NCI-H82 treated with DMSO at 0.1 percent for 48 hours (cell line): ENCODE measurements around the gene AUTS2.

ENCODE experiments used
- DNase-seq: peaks from one replicate; lab custom pipeline; 2025; ENCODE audit not compliant: unreplicated experiment; lab: John Stamatoyannopoulos, UW

The AUTS2 gene

GRCh38 chr7:70098133-70098561, 499.9 kb downstream of the AUTS2 start:
- DNase-seq, result no peak

DNA sequence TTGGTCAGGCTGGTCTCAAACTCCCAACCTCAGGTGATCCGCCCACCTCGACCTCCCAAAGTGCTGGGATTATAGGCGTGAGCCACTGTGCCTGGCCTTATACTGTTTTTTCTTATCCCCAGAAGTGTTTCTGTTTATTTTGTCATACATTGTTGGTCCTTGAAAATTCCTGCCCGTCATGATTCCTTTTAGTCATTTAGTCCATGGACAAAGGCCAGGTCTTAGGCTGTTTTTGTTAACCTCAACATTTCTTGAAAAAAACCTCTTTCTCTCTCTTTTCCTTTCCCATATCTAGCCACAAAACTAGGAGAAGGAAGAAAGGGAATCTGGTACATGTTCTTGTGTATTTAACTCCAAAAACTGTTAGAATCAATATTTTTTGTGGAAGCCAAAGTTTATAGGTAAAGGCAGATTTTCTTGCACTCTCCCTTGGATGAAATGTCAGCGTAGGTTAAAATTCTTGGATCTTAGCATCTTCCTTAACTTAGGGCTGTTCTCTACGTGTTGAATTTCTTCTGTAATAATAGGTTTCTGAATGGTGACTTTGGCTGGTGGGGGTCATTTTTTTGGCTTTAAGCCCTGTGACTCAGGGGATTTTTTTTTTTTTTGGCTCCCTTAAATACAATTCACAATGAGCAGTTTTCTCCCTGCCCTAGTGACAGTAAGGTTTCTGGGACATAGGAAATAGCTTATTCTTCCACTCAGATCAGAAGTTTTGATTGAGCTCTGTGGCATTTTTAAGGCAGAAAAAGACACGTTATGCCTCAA, 500.8 kb downstream of the AUTS2 start:
- DNase-seq, result no peak

GRCh38 chr7:70104243-70104642, 506.0 kb downstream of the AUTS2 start:
- DNase-seq, result no peak

- DNase-seq, result no peak
These were observed 514.8 kb downstream of the AUTS2 start for GRCh38 chr7:70113078-70113477.

GRCh38 chr7:70113536-70113935, 515.3 kb downstream of the AUTS2 start:
- no peak for DNase-seq

- no peak for DNase-seq
These were observed 516.5 kb downstream of the AUTS2 start for GRCh38 chr7:70114806-70115205.

DNA sequence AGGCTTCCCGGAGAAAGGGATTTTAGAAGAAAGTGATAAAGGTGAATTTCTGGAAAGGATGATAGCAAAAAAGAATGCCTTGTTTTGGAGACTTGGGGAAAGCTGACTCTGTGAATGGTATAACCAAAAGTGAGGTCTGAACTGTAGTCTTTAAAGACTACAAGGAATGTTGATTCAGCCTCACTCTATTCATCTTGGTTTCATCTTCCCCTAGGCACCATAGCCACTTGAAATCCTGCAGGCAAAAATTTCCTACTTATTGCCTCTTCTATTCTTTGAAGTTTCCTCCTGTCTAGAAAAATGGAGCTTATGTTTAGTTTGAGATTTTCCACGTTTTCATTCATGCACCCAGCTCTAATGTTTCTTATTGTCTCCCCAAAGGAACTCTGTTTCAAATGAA, 518.0 kb downstream of the AUTS2 start:
- DNase-seq, result no peak

DNA sequence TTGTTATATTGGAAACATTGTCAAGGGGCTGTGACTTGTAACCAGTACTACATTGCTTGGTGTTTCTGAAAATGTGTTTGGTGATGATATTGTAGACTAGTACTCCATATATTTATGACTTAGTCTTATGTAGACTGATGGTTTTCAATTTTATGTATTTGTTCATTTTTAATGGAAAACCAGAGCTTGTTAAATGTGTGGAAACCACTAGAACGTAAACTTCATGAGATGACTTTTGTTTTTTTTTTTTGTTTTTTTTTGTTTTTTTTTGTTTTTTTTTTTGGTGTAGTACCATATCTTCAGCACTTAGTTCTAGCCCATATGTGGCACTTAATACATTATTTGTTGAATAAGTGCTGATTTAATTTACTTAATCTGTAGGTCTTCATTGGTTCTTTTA, 518.6 kb downstream of the AUTS2 start:
- no peak for DNase-seq

DNA sequence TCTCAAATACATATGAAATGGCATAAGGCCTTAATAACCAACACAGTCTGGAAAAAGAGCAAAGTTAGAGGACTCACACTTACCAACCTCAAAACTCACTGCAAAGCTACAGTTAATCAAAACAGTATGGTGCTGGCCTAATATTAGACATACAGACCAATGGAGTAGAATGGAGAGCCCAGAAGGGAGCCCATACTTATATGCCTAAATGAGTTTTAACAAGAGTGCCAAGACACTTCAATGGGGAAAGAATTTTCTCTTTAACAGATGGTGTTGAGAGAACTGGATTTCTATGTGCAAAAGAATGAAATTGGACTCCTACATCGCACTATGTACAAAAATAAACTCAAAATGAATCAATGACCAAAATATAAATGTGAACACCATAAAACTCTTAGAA, 522.6 kb downstream of the AUTS2 start:
- no peak for DNase-seq

GRCh38 chr7:70131817-70132216, 533.5 kb downstream of the AUTS2 start:
- no peak for DNase-seq

- DNase-seq, result no peak
These were observed 534.1 kb downstream of the AUTS2 start for GRCh38 chr7:70132226-70132851.

- DNase-seq, result no peak
These were observed 534.8 kb downstream of the AUTS2 start for GRCh38 chr7:70132852-70133690.

- DNase-seq, result no peak
These were observed 535.9 kb downstream of the AUTS2 start for GRCh38 chr7:70134029-70134770.

GRCh38 chr7:70135656-70136055, 537.4 kb downstream of the AUTS2 start:
- DNase-seq, result no peak

- no peak for DNase-seq
These were observed 538.9 kb downstream of the AUTS2 start for GRCh38 chr7:70137126-70137525.

DNA sequence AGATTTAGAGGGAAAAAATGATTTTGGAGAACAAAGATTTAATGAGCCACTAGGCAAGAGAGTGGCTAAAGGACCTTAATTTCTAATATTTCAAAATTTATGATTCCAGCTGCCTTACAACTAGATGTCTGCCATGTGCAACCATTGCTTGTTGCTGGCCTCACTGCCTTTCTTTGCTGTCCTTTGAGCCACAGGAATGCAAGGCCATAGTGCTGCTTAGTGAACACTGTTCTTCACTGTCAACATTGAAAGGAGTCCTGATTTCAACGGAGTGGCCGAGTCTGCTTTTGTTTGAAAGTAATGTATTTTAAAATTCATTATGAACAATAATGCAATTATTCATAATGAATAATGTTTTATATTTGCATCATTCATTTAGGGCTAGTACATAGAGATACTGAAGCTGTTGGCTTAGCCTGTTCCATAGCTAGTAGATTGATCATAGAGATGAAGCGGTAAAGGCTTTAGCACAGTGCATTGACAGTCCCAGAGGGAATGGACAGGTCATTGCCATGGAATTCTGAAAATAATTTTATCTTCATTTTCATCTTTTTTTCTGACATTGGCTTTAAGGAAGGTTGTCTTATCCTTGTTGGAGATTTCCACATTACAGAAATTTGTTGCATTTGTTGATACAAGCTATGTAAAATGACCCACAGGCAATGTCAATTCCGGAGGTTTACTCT, 544.1 kb downstream of the AUTS2 start:
- DNase-seq, result no peak

GRCh38 chr7:70143075-70144044, 545.1 kb downstream of the AUTS2 start:
- DNase-seq, result peak; percentile 23

- DNase-seq, result no peak
These were observed 550.7 kb downstream of the AUTS2 start for GRCh38 chr7:70148997-70149396.

GRCh38 chr7:70152313-70152712, 554.0 kb downstream of the AUTS2 start:
- DNase-seq, result no peak
